ENCODE results near the gene CNNM2.

GRCh38 chr10:103066141-103067098 is 148.3 kb downstream of the CNNM2 start:
- TF ChIP-seq, protein P1, sequence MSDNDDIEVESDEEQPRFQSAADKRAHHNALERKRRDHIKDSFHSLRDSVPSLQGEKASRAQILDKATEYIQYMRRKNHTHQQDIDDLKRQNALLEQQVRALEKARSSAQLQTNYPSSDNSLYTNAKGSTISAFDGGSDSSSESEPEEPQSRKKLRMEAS (IDR thresholded peaks at IDR 0.05; ENCODE audit: low read depth): no peak
- TF ChIP-seq EZH2phosphoT487 (IDR thresholded peaks at IDR 0.05; ENCODE audit: borderline replicate concordance, low read depth) (no peak), EP300 (IDR thresholded peaks at IDR 0.05; ENCODE audit: borderline replicate concordance in 1 of 2, low read depth in 1 of 2, low read length in 1 of 2) (no peak), NFIC (IDR thresholded peaks at IDR 0.05; ENCODE audit: borderline replicate concordance) (no peak), CTCF (IDR thresholded peaks at IDR 0.05) (no peak), IRF3 (IDR thresholded peaks at IDR 0.05; ENCODE audit: low read depth, low read length) (no peak)

All from SK-N-SH (cell line).